ENCODE measurements around the gene CERT1.
"Not testable (repeated sequence)": the region's sequence is repeated elsewhere in the genome, so short reads cannot be mapped to it uniquely, and the experiment has no call there.

Gene CERT1

DNA sequence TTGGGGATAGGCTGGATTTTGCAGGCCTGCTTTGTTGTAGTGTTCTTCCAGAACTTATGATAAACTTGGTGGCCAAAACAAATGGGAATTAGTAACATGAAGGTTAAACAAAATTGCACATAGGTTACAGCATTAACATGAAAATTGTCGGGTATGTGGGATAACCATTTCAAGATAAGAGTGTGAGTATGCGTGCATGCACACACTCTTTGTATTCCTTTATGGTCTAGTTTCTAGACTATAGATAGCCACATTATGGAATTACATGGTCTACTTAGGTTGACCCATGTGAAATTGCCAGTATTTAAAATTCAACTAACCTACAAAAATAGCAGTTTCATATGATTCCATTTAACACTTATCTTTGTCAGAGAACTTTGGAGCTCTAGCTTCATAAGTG lies 173.0 kb downstream of the CERT1 start:
- no peak for DNase-seq

DNA sequence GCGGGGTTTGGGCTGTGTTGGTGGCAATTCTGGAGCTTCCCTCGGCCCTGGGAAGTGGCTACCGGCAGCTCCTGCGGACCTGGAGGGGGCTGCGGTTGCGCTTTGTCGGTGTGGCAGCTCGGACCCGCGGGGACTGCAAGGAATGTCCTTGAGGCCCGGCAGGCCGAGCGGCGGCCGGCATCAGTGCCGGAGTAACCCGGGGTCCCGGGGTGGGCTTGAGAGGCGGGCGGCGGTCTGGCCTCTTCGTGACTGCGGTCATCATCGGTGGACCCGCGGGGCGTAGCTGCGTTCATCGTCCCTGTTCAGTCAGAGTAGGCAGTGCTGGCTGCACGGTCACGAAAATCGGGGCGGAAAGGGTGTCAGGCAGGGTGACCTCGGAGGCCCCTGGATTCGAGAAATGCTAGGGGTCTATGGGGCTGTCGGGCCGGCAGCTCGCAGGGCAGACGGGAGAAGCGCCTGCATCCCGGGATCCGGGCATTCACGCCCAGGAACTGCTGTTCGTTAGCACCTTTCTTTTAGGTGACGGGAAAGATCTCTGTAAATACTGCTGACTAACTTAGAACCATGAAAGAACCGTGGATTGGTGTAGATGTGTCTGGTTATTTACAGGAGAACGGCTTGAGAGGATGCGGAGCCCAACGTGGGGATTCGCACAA lies 173.9 kb downstream of the CERT1 start:
- no peak for DNase-seq

DNA sequence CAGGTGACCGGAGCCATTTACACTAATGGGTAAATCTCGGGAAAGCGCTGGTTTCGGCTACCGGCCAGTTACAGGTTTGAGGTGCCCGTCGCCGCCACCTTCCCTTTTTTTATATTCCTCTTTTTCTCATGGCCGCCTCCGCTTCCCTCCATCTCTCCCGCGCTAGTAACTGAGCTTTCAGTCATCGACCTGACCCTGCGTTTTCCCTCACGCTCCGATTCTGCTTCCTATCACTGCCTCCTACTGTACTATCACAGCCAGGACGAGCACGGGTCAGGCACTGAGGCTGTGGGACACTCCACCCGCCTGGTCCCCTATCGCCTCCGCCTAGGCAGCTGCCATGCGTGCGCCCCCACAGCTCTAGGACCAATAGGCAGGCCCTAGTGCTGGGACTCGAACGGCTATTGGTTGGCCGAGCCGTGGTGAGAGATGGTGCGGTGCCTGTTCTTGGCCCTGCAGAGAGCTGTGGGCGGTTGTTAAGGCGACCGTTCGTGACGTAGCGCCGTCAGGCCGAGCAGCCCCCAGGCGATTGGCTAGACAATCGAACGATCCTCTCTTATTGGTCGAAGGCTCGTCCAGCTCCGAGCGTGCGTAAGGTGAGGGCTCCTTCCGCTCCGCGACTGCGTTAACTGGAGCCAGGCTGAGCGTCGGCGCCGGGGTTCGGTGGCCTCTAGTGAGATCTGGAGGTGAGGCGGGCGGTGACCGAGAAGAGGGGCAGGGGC lies 174.7 kb downstream of the CERT1 start, which contains the start of gene HMGCR:
HMGCR (plus strand) TSS at position 606 of the 722 bp plus-strand sequence. CDS start 5,386 bp downstream, outside the sequence.
- DNase-seq, result peak; percentile 99

DNA sequence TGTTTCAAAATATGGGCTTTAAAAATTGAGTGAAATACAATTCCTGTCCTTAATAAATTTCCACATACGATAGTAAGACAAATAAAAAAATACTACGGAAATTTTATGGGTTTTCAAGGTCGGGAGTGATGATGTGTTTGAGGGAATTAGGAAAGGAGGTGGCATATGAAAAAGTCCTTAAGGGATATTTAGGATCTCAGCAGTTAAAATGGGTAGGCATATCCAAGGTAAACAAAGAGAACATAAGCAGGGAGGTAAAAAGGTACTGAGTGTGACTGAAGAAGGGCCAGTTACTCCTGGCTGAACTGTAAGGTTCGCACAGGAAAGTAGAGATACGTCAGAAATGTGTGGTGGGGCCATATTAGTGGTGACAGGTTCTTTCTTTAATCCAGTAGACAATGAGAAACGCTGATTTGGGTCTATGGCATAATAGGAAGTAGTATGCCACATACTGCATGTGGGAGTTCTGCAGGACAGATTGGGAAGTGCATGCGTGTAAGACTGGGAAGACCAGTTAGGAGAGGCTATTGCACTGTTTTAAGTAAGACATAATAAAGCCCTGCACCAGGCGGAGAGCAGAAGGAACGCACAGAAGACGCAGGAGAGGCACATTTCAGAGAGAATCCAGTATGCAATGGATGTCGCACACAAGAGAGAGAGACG lies 175.3 kb downstream of the CERT1 start:
- no peak for DNase-seq

DNA sequence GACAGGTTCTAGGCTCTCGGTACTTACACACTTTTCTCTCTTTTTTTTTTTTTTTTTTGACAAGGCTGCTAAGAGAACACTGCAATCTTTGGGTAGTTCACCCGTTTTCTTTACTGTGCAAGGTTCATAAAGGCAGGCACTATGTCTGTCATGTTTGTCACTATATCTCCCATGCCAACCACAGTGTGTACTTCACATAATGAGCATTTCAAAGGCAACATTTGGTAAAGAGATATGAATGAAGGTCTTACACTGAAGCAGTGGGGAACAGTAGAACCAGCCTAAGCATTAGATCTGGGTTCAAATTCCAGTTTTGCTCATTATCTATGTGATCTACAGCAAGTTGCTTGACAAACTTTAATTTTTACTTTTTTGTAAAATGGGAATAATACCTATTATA lies 175.9 kb downstream of the CERT1 start:
- DNase-seq, result no peak

DNA sequence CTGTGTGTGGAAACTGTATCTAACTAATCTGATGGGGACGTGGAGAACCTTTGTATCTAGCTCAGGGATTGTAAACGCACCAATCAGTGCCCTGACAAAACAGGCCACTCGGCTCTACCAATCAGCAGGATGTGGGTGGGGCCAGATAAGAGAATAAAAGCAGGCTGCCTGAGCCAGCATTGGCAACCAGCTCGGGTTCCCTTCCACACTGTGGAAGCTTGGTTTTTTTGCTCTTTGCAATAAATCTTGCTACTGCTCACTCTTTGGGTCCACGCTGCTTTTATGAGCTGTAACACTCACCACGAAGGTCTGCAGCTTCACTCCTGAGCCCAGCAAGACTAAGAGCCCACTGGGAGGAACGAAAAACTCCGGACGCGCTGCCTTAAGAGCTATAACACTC lies 177.0 kb downstream of the CERT1 start:
- not testable (repeated sequence) for DNase-seq

DNA sequence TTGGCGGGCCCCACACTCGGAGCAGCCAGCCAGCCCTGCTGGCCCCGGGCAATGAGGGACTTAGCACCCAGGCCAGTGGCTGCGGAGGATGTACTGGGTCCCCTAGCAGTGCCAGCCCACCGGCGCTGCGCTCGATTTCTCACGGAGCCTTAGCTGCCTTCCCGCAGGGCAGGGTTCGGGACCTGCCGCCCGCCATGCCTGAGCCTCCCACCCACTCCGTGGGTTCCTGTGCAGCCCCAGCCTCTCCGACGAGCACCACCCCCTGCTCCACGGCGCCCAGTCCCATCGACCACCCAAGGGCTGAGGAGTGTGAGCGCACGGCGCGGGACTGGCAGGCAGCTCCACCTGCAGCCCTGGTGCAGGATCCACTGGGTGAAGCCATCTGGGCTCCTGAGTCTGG lies 177.7 kb downstream of the CERT1 start:
- DNase-seq, result not testable (repeated sequence)

DNA sequence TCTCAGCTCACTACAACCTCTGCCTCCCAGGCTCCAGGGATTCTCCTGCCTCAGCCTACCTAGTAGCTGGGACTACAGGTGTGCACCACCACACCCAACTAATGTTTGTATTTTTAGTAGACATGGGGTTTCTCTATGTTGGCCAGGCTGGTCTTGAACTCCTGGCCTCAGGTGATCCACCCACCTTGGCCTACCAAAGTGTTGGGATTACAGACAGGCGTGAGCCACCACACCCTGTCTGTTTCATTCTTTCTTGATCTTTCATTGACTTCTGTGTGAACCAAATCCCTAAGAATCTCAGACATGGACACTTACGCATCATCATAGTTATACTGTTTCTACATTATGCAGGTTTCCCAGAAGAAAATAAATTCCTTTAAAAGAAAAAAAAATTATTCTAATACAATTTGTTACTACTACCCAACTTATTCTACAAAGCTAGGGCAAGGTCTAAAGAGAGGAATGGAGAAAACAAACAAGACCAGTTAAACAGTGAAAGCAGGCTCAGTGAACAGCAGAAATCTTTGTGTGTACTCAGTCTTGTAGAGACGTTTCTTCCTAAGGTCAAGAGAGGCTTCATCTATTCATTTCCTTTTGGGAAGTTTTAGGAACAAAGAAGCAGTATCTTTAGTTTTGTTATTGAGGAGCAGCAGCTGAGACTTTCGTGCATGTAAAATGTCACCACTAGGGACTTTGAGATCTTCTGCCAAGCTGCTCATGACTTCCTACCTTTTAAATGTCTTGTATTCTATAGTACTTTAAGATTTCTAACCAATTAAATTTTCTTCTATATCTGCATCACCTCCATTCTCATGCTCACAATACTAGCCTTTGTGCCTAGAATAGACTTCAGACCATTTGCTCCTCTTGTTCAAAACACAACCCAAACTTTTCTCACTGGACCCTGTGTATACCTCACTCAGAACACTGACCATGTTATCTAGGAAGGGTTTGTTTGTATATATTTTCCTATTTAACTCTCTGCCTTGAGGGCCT lies 180.0 kb downstream of the CERT1 start:
- no peak for DNase-seq

DNA sequence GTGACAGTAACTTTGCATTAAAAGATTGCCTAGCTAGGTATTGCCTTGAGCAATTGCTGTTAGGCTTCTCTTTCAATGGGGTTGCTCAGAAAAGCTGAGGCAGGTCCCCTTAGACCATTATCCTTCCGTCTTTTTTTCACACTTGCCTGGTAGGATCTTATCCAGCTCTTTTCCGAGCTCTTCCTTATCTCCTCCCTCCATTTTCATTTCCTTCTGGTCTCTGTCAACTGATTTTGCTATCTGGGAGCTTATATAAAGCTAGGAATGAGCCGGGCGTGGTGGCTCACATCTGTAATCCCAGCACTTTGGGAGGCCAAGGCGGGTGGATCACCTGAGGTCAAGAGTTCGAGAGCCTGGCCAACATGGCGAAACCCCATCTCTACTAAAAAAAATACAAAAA lies 181.0 kb downstream of the CERT1 start:
- DNase-seq, result no peak
